OCI-LY1 (cell line): Measurements from ENCODE around the gene ADCY7.

ENCODE experiments used
- H2AFZ ChIP-seq: fragments of 200-600 bp; sonication (generic), shearing (Covaris generic); 2 replicates; pipeline ENCODE4 v1.6.0; 2014; ENCODE audit warnings: antibody characterized with exemption, mild to moderate bottlenecking, low read length
- H3F3A ChIP-seq: fragments of 200-600 bp; sonication (generic), shearing (Covaris generic); 2 replicates; pipeline ENCODE4 v1.6.0; 2014; ENCODE audit warnings: mild to moderate bottlenecking, antibody characterized with exemption, low read length, moderate library complexity; ENCODE audit not compliant: insufficient read depth
- H3K27ac ChIP-seq: fragments of 200-600 bp; sonication (generic); 2 replicates; pipeline ENCODE4 v1.5.1; 2014; ENCODE audit warnings: low read length, mixed run types, mild to moderate bottlenecking, low read depth; ENCODE audit not compliant: poor library complexity, severe bottlenecking
- H3K27me3 ChIP-seq: fragments of 200-600 bp; sonication (generic); 2 replicates; pipeline ENCODE4 v1.6.0; 2014; ENCODE audit warnings: antibody characterized with exemption, mild to moderate bottlenecking, low read length, moderate library complexity; ENCODE audit not compliant: insufficient read depth
- H3K36me3 ChIP-seq: fragments of 200-600 bp; sonication (generic); 2 replicates; pipeline ENCODE4 v1.6.1; 2014; ENCODE audit warnings: mild to moderate bottlenecking, antibody characterized with exemption, low read length, moderate library complexity, mixed read lengths; ENCODE audit not compliant: insufficient read depth
- H3K4me1 ChIP-seq: fragments of 200-600 bp; sonication (generic); 2 replicates; pipeline ENCODE4 v1.5.1; 2014; ENCODE audit warnings: mild to moderate bottlenecking, low read length, moderate library complexity; ENCODE audit not compliant: insufficient read depth, severe bottlenecking
- H3K4me2 ChIP-seq: fragments of 200-600 bp; sonication (generic), shearing (Covaris generic); 2 replicates; pipeline ENCODE4 v1.6.1; 2014; ENCODE audit warnings: low read length
- H3K4me3 ChIP-seq: fragments of 200-600 bp; sonication (generic); 2 replicates; pipeline ENCODE4 v1.5.1; 2014; ENCODE audit warnings: low read length, low read depth, mild to moderate bottlenecking, mixed read lengths; ENCODE audit not compliant: poor library complexity, severe bottlenecking
- H3K79me2 ChIP-seq: fragments of 200-600 bp; shearing (Covaris generic); 2 replicates; pipeline ENCODE4 v1.6.1; 2016; ENCODE audit warnings: mixed run types, low read length, mixed read lengths; ENCODE audit not compliant: insufficient read depth
- H3K9ac ChIP-seq: fragments of 200-600 bp; sonication (generic), shearing (Covaris generic); 2 replicates; pipeline ENCODE4 v1.6.1; 2014; ENCODE audit warnings: mild to moderate bottlenecking, low read length, mixed read lengths
- H3K9me2 ChIP-seq: fragments of 200-600 bp; sonication (generic), shearing (Covaris generic); 2 replicates; pipeline ENCODE4 v1.6.1; 2014; ENCODE audit warnings: low read depth, mild to moderate bottlenecking, low read length, mixed read lengths
- H3K9me3 ChIP-seq: fragments of 200-600 bp; shearing (Covaris generic); 2 replicates; pipeline ENCODE4 v1.6.1; 2014; ENCODE audit warnings: low read length, mixed read lengths
- H4K20me1 ChIP-seq: fragments of 200-600 bp; sonication (generic), shearing (Covaris generic); 2 replicates; pipeline ENCODE4 v1.6.0; 2016; ENCODE audit warnings: mild to moderate bottlenecking, low read length; ENCODE audit not compliant: insufficient read depth
- CTCF ChIP-seq: fragments of 200-600 bp; sonication (generic), shearing (Covaris generic); IDR thresholded peaks from 2 replicates; pipeline ENCODE4 v1.5.1; 2017; ENCODE audit warnings: mild to moderate bottlenecking, antibody characterized with exemption, low read length, moderate library complexity, mixed read lengths
- EZH2 ChIP-seq: fragments of 200-600 bp; sonication (generic), shearing (Covaris generic); IDR thresholded peaks from 2 replicates; pipeline ENCODE4 v1.8.0; 2017; ENCODE audit warnings: borderline replicate concordance, mixed run types, mild to moderate bottlenecking, antibody characterized with exemption, low read length, moderate library complexity, mixed read lengths

ADCY7 gene

GRCh38 chr16:50309527-50310307, 43.4 kb downstream of the ADCY7 start:
- Histone ChIP-seq H3F3A (no peaks in the 10 kb centered on the region), H3K4me1 (no peaks in the 10 kb centered on the region), H3K9me2 (no peaks in the 10 kb centered on the region), H3K9ac (no peak overlapping the region), H3K36me3 (peaks cover 28% of the 10 kb centered on the region), H3K9me3 (no peaks in the 10 kb centered on the region), H3K27me3 (no peaks in the 10 kb centered on the region), H4K20me1 (no peaks in the 10 kb centered on the region), H3K4me2 (no peak overlapping the region), H3K4me3 (no peak overlapping the region), H3K79me2 (no peaks in the 10 kb centered on the region), H2AFZ (no peak overlapping the region), H3K27ac (no peak overlapping the region)
- TF ChIP-seq CTCF, result no peak
- TF ChIP-seq EZH2, result no peak

- no peak for TF ChIP-seq EZH2
- no peak for TF ChIP-seq CTCF
- Histone ChIP-seq H3K27ac (no peak overlapping the region), H3K4me3 (no peak overlapping the region), H3K9ac (no peak overlapping the region), H3K27me3 (no peaks in the 10 kb centered on the region), H3K9me2 (no peaks in the 10 kb centered on the region), H3K4me1 (no peaks in the 10 kb centered on the region), H2AFZ (no peak overlapping the region), H3F3A (no peaks in the 10 kb centered on the region), H3K9me3 (no peaks in the 10 kb centered on the region), H3K4me2 (no peak overlapping the region), H3K36me3 (peaks cover 36% of the 10 kb centered on the region), H3K79me2 (no peaks in the 10 kb centered on the region), H4K20me1 (no peaks in the 10 kb centered on the region)
These were observed 44.2 kb downstream of the ADCY7 start for GRCh38 chr16:50310308-50311133.

GRCh38 chr16:50311134-50311528, 44.8 kb downstream of the ADCY7 start:
- Histone ChIP-seq H2AFZ (no peak overlapping the region), H3F3A (no peaks in the 10 kb centered on the region), H3K4me1 (no peaks in the 10 kb centered on the region), H3K36me3 (peaks cover 42% of the 10 kb centered on the region), H3K9me2 (no peaks in the 10 kb centered on the region), H3K9me3 (no peaks in the 10 kb centered on the region), H3K4me2 (no peak overlapping the region), H3K27ac (no peak overlapping the region), H4K20me1 (no peaks in the 10 kb centered on the region), H3K79me2 (no peaks in the 10 kb centered on the region), H3K27me3 (no peaks in the 10 kb centered on the region), H3K4me3 (no peak overlapping the region), H3K9ac (no peak overlapping the region)
- no peak for TF ChIP-seq CTCF
- TF ChIP-seq EZH2, result no peak
